Type B pancreatic cell (in vitro differentiated cells): ENCODE measurements around the gene FGF10. TPM values are rescaled to one million over a fixed set of nuclear protein-coding genes. Genes with fewer than 3 reads are reported as not detected.

Source experiments
- DNase-seq: peaks from one replicate; pipeline ENCODE4 v3.0.0; 2021; ENCODE audit warnings: mixed read lengths; ENCODE audit not compliant: unreplicated experiment; ENCODE audit errors: extremely low spot score
- H3K27ac Mint-ChIP-seq: 2 replicates; pipeline ENCODE4 v1.8.0; 2021; ENCODE audit warnings: mild to moderate bottlenecking, mixed read lengths
- H3K27me3 Mint-ChIP-seq: 2 replicates; pipeline ENCODE4 v1.8.0; 2021; ENCODE audit warnings: mixed read lengths
- H3K36me3 Mint-ChIP-seq: 2 replicates; pipeline ENCODE4 v1.8.0; 2021; ENCODE audit warnings: mixed read lengths
- H3K4me1 Mint-ChIP-seq: one replicate; pipeline ENCODE4 v1.8.0; 2021; ENCODE audit warnings: mixed read lengths; ENCODE audit not compliant: unreplicated experiment
- H3K4me3 Mint-ChIP-seq: 2 replicates; pipeline ENCODE4 v1.8.0; 2021; ENCODE audit warnings: mild to moderate bottlenecking, mixed read lengths
- H3K9me3 Mint-ChIP-seq: 2 replicates; pipeline ENCODE4 v1.8.0; 2021; ENCODE audit warnings: mixed read lengths
- CTCF ChIP-seq: fragments of 200-600 bp; sonication (generic); conservative IDR thresholded peaks from 2 replicates; pipeline ENCODE4 v1.5.0; 2021; ENCODE audit warnings: antibody characterized with exemption, mild to moderate bottlenecking
- total RNA-seq: library from RNA; stranded (reverse); gene quantifications from 2 replicates; pipeline ENCODE4 v1.2.1, GENCODE V29; 2021; ENCODE audit warnings: low replicate concordance

Gene FGF10
- total RNA-seq, 1 donor from 2014 or later, result 9.8 TPM

- H3K4me1 Mint-ChIP-seq, result peaks cover 11% of the 10 kb centered on the region
- no peak for TF ChIP-seq CTCF
- no peaks in the 10 kb centered on the region for H3K36me3 Mint-ChIP-seq
Observed at GRCh38 chr5:44361342-44362001, 27.7 kb downstream of the FGF10 start.

GRCh38 chr5:44360919-44361318, 28.3 kb downstream of the FGF10 start:
- Mint-ChIP-seq H3K4me1 (peaks cover 6% of the 10 kb centered on the region), H3K9me3 (no peaks in the 10 kb centered on the region), H3K27ac (no peak overlapping the region), H3K36me3 (no peaks in the 10 kb centered on the region), H3K4me3 (no peak overlapping the region), H3K27me3 (peaks cover 4% of the 10 kb centered on the region)
- no peak for TF ChIP-seq CTCF
- no peak for DNase-seq

More at GRCh38 chr5:44361342-44362001, 27.7 kb downstream of the FGF10 start:
- no peaks in the 10 kb centered on the region for H3K9me3 Mint-ChIP-seq
- DNase-seq, result no peak
- no peak overlapping the region for H3K4me3 Mint-ChIP-seq
- H3K27me3 Mint-ChIP-seq, result peaks cover 4% of the 10 kb centered on the region
- H3K27ac Mint-ChIP-seq, result no peak overlapping the region

- H3K27me3 Mint-ChIP-seq, result peaks cover 4% of the 10 kb centered on the region
- TF ChIP-seq CTCF, result no peak
- H3K4me3 Mint-ChIP-seq, result no peak overlapping the region
- H3K9me3 Mint-ChIP-seq, result no peaks in the 10 kb centered on the region
- peaks cover 6% of the 10 kb centered on the region for H3K4me1 Mint-ChIP-seq
- DNase-seq, result no peak
- no peaks in the 10 kb centered on the region for H3K36me3 Mint-ChIP-seq
- no peak overlapping the region for H3K27ac Mint-ChIP-seq
Observed at GRCh38 chr5:44358421-44358820, 30.8 kb downstream of the FGF10 start.

- H3K27me3 Mint-ChIP-seq, result peaks cover 4% of the 10 kb centered on the region
- H3K4me3 Mint-ChIP-seq, result no peak overlapping the region
- no peak for TF ChIP-seq CTCF
- H3K9me3 Mint-ChIP-seq, result no peaks in the 10 kb centered on the region
- H3K27ac Mint-ChIP-seq, result no peak overlapping the region
- no peak for DNase-seq
- no peaks in the 10 kb centered on the region for H3K36me3 Mint-ChIP-seq
- H3K4me1 Mint-ChIP-seq, result peaks cover 6% of the 10 kb centered on the region
Observed at GRCh38 chr5:44356231-44356630, 33.0 kb downstream of the FGF10 start.

- H3K4me1 Mint-ChIP-seq, result peaks cover 5% of the 10 kb centered on the region
- H3K9me3 Mint-ChIP-seq, result peaks cover 4% of the 10 kb centered on the region
- H3K27me3 Mint-ChIP-seq, result no peaks in the 10 kb centered on the region
- no peaks in the 10 kb centered on the region for H3K36me3 Mint-ChIP-seq
- no peak overlapping the region for H3K4me3 Mint-ChIP-seq
- DNase-seq, result no peak
- H3K27ac Mint-ChIP-seq, result no peak overlapping the region
- TF ChIP-seq CTCF, result no peak
Observed at GRCh38 chr5:44345871-44346270, 43.3 kb downstream of the FGF10 start.
